GM12872 (cell line): ENCODE data around the gene ETV3L.

Source experiments
- TF ChIP-seq, protein P1 (sequence below): IDR thresholded peaks from 3 replicates; pipeline ENCODE4 v1.5.1; 2011; ENCODE audit warnings: low read depth, mild to moderate bottlenecking, low read length, moderate library complexity; ENCODE audit not compliant: insufficient read depth

ETV3L gene

DNA sequence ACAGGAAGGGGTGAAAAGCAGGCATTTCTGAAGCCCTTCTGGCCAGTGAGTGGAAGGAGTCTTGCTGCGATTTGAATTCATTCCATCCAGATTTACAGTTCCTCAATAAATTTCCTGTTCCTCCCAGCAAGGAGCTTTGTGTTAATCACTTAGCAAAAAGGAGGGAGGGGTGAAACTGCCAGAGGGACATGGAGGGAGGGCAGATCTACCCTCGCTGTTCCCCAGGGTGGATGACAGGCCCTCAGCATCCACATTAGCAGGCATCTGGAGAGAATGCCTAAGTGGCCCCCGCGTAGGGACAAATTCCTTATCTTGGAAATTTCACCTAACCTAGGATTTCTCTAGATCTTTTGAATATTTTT is 37.4 kb upstream of the ETV3L start:
- TF ChIP-seq, protein P1, sequence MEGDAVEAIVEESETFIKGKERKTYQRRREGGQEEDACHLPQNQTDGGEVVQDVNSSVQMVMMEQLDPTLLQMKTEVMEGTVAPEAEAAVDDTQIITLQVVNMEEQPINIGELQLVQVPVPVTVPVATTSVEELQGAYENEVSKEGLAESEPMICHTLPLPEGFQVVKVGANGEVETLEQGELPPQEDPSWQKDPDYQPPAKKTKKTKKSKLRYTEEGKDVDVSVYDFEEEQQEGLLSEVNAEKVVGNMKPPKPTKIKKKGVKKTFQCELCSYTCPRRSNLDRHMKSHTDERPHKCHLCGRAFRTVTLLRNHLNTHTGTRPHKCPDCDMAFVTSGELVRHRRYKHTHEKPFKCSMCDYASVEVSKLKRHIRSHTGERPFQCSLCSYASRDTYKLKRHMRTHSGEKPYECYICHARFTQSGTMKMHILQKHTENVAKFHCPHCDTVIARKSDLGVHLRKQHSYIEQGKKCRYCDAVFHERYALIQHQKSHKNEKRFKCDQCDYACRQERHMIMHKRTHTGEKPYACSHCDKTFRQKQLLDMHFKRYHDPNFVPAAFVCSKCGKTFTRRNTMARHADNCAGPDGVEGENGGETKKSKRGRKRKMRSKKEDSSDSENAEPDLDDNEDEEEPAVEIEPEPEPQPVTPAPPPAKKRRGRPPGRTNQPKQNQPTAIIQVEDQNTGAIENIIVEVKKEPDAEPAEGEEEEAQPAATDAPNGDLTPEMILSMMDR: no peak

DNA sequence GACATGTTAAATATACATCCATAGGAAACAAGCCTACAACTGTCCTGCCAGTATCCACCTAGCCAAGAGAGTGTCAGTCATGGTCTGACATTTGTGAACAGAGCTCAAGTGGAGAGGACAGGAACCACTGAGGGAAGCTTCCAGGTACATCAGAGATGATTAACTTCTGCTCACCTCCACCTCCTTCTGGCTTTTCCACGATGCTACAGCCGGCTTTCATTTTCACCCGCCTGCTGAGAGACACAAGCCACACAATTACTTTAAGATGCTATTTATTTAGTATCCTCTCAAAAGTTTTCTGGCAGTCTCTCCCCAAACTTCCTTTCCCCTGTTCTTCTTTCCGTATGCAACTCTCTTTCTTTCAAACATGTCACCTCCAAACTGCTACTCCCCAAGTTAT is 36.5 kb upstream of the ETV3L start:
- TF ChIP-seq, protein P1: 0 out of 3 replicates have a peak, but pooled peaks have one; percentile 14

DNA sequence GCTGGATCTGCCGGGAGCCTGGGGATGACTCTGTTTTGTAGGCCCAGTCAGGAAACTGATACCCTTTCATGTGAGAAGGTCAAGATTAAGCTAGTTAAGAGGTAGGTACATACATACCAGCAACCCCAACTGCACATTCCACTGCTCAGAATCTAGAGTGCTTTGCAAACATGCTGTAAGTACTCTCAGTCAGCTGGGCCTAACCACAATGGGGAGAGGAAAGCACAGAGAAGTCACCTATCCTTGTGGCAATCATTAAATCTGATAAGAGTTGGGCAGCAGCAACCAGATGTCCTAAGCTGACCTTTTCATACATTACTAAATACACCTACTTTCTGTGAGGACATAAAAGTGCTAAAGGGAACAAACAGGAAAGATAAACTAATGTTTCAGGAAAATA is 36.0 kb upstream of the ETV3L start:
- TF ChIP-seq, protein P1: no peak

DNA sequence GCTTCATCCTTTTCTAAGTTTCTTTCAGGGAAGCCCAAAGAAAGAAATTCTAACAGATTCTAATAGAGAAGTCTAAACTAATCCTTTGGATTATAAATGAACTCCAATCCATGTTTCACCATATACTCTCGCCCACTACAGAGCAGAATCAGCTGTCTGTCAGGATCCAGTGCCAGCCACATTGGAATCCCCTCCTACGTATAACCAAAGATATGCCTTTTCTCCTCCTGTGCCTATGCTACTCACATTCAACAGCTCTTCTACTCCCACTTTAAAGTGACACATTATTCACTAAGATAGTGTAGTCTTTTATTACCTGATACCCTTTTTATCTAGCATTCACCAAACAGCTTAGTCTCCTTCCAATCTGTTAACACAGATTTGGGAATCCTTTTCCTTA is 35.5 kb upstream of the ETV3L start:
- TF ChIP-seq, protein P1: no peak

DNA sequence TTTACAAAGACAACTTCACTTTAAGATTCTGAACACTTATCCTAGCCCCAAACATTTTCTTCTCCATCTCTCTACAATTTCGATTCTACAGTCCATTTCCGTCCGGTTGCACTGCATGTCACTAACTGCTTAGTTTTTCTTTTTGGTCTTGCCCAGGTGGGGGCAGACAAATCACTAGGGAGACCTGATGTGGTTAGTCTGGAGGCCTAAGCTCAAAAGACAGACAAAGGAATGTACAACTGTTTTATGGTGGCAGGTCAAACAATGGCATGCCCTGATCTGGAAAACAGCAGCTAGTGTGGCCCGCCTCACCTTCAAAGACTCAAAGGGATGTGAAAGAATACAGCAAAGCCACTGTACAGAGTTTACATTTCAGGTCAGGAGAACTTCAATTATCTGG is 34.8 kb upstream of the ETV3L start:
- TF ChIP-seq, protein P1: no peak

DNA sequence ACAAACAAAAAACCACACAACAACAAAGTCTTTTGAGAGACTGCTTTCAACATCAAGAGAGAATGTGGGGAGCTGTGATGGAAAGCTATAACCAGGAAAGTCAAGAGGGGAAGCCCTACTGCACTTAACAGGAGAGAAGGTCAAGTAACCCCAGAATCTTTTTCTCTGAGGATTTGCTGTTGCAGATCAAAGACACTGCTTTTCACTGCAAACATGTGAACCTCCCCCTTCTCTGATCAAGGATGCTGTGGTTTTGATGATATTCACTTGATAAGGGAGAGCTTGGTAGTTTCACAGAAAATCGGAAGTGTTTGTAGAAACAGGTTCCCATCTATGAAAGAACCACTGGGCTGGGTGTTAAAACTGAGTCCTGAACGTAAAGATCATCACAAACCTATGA is 33.8 kb upstream of the ETV3L start:
- TF ChIP-seq, protein P1: no peak

DNA sequence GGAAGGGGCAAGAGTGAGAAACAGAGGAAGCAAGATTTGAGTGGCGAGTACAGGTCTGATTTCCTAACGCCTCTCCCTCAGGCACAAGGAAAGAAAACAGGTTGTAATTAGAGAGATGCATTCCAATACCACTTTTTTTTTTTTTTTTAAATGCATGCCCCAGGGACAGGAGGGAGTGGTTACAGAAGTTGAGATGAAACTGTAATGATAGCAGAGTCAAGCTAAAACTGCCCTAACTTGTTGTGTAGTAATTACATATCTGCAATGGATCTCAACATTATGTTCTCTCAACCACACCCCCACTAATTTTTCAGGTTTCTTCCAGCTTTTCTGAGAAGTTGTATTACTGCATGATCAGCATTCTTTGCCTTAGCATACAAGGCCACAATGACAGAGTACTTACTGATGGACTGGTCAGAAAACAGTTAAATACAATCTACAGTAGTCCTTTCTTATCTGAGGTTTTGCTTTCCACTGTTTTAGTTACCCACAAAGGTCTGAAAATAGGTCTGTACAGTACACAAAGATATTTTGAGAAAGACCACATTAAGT is 33.1 kb upstream of the ETV3L start:
- TF ChIP-seq, protein P1: no peak
